ENCODE data around the gene GJA10.

The GJA10 gene

DNA sequence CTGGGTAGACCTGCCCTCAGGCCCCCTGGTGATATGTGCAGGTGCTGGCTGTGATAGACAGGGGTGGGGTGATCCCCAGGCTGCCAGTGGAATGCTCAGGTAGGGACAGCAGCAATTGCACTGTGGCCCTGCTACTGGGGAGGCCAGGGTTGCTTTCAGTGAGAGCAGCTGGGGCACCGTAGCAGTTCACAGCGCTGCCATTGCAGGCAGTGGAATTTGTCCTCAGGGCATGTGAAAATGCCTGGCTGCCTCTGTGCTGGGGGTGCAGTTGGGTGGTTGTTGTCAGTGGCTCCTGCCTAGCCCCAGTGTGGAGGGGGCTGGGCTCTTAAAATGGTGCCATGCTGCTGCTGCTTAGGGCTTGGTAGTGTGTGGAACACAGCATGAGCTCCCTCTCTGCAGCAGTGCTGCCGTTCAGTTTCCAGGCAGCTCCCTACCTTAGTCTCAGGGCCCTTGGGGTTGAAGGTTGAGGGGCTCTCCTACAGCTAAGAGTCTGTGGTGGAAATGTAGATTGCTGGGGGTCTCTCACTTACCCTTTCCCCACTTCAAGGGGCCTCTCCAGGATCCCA, 23.6 kb downstream of the GJA10 start:
- DNase-seq: no peak

DNA sequence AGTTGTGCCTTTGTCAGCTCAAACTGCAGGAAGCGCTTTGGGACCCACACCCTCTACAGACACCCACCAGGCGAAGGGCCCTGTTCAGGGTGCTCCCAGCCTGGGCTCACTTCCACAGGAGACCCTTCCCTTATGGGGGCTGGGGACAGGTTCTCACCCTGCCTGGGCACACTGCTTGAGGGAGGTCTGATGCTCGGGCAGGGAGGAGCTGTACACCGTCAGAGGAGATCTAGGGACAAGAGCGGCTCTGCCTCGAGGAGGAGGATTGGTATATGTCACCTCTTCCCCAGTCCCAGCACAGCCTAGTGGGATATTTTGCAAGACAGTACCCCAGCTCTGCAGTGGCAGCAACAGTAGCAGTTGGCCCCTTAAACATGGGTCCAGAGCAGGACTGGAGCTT, 26.9 kb downstream of the GJA10 start:
- no peak for DNase-seq

DNA sequence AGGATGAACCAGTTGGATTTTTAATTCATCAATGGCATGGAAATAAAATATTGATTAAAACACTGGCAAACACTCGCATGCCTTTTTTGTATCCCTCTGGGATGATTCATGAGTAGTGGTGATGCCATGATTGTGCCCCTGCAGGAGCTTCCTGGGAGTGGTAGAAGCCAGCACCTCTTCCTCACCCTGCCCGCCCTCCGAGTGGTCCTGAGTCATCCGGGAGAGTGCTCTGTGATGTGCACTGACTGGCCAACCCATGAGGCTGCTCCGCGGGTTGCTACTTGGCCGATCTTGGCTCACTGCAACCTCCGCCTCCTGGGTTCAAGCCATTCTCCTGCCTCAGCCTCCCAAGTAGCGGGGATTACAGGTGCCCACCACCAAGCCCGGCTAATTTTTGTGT, 27.4 kb downstream of the GJA10 start:
- no peak for DNase-seq

DNA sequence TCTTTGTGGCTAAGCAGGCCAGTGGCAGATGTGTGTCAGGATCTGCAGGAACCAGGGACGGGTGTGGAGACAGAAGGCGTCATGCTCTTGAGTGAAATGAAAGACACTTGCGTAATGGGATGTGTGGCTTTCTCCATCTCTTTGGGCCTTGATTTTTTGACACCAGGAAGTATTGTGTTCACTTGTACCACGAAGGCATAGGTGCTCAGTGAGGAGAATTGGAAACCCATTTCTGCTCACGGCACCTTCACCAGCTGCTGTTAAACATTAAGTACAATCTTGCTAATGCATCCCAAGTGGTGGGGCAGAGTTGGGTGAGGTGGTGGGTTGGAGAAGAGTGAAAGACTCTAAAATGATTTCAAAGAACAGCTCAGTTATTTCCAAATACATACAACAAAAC, 30.0 kb downstream of the GJA10 start:
- no peak for DNase-seq

DNA sequence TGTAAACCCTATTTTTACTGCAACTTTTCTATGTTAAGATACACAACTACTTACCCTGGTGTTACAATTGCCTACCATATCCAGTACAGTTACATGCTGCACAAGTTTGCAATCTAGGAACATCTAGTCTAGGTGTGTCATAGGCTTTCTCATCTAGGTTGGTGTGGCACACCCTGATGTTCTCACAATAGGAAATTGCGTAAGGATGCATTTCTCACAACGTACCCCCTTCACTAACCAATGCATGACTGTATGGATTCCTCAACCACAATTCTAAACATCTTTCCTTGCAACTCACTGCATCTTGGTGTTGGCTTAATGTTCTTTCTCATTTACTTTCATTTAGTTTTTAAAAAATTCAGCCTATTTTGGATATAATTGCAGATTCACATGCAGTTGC, 31.6 kb downstream of the GJA10 start:
- DNase-seq: no peak

DNA sequence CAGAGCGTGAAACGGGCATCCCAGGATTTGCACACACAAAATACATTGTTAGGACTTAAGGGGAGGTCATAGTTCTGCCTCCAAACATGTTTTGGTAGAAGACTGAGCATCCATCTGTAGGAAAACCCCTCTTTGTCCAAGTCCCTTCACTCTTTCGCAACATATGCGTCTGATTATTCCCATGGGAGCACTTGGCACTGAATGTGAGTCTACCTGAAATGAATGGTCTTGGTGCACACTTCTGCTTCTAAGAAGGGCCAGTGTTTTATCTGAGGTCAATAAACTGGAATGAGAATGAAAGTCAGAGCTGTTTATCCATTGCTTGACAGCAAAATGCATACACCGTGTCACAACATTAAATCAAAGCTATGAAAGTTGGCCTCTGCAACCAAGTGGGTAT, 33.0 kb downstream of the GJA10 start:
- DNase-seq: no peak

DNA sequence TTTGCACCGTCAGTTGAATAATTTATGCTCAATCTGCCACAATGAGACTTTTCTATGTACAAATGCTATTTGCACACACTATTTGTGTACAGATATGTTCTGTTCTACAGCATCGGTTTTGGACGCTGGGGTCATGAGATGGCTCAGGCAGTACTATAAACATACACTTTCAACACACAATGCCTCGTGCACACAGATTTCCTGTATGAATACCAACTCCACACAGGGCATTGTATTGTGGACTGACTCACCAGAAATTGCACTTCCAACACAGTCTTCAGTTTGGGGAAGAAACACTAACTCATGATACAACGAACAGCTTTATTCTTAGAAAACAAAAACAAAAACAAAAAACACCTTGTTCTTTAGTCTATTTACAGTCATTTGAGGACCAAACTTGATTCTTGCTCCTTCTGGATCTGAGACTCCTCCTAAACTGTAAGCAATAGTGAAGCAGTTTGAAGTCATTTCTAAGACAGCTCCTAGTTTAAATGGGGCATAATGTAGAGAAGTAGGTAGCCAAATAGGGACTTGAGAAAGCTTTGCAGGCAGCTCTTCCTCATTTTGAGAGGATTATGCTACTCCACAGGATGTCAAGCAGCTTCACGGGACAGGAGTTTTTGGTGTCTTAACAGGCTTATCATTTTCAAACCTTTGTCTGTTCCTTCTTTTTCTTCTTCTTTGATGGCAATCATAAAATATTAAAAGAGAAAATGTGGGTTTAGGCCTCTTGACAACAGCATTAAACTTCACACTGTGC, 33.7 kb downstream of the GJA10 start:
- DNase-seq: no peak

DNA sequence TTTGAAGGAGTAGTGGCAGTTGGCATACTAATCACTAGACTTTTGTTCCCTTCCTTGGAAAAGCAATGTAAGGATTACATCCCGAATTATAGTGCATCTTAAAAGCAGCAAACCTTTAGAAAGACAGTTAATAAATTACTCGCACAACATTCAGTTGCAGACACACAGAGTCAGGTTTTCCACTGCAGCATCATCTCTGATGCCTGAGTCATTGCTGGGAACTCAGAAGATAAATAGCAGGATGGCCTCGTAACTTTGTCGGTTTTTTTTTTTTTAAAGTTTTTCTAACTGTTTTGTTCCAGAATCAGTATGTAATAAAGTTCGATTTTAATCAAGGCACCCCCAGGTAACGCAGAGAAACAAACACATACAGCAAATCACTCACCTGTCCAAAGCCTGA, 34.3 kb downstream of the GJA10 start:
- DNase-seq: no peak

DNA sequence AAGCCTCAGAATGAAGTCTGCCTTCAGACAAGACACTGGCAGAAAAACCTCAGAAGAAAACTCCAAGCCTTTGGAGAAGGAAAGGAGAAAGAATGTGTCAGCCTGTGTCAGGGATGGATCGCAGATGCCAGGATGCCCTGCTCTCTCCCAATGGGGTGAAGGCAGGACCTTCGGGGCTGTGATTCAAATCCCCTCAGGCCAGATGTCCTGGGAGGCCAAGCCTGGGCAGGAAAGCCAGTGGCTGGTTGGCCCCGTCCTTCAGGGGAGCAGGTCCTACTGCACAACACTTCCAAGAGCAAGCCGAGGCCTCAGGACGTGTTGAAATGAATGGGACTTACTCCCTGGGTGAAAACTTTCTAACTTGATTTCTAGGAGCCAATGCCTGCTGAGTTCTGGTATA, 36.5 kb downstream of the GJA10 start:
- DNase-seq: no peak

DNA sequence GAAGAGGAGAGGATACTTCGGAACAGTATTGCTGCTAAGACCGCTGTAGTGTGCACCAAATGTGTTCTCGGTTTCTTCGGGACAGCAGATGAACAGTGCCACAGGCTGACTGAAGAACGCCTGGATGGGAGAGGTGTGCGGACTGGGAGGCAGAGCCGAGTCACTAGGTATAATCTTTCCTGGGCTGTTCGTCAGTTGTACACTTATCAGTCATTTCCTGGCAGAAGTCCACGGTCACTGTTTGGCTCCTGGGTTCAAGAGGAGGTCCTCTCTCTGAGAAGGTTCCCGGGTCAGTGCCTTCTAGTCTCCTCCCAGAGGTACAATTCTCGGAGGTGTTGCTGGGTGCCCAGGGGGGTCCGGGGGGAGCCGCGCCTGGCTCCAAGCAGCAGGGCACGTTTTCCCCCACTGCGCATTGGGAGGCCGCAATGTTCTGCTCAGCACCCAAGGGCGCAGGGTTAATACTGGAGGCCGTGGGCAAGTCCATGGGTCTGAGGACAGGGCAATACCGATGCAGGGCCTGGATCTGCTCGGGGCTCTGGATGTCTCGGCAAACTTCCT, 38.1 kb downstream of the GJA10 start:
- DNase-seq: no peak

DNA sequence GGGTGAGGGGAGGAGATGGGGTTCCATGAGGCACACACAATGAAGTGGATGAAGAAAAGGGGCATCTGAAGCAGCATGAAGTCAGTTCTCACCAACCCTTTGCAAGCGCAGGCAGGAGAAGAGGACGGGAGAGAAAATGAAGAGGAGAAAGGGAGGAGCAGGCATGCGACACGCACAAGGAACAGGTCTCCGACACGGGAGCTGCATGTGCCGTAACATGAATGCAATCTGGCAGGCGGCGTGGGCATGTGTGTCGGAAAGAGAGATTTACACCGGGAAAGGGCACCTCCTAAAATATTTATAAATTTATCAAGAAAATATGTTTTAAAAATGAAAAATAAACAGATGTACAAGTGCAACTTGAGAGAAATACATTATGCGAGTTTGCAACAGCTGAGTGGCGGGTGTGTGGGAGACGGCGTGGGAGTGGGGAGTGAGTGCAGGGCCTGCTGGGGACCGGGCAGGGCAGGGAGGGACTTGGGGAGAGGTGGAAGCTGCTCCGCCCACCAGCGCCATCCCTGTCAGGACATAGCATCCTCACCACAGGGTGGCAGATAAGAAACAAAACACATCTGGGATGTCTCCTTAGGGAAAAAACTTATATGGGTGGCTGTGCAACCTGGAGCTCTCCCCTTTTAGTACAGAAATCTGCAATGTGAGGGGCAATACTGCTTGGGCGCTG, 40.6 kb downstream of the GJA10 start:
- no peak for DNase-seq

DNA sequence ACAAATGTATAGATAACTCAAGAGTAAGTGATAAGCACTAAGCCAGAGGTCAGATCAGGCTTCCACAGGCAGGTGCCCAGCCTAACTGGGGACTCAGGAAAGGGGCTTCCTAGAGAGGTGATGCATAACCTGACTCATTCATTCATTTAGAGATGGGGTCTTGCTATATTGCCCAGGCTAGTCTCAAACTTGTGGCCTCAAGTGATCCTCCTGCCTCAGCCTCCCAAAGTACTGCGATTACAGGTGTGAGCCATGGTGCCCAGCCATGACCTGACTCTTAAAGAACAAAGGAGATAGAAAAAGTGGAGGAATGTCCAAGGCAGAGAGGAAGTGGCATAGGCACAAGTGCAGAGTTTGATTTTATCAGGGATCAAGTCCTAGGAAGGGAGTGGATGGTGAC, 41.9 kb downstream of the GJA10 start:
- DNase-seq: no peak

DNA sequence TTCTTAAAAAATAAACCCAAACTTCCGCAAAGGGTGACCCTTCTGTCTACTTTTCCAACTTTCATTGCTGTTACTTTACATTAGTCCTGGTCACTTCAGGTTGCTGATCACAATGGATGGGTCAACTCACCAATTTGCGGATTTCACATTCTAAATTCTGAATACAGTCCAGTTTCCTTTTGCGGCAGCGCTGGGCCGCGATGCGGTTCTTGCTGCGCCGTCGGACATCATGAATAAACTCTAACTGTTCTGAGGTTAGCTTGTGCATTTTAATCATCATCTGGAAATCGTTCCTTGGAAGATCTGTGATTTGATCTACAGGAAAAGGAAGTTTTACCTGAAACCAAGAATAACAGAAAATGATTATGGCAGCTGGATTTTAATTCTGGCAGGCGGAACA, 43.7 kb downstream of the GJA10 start:
- DNase-seq: no peak

DNA sequence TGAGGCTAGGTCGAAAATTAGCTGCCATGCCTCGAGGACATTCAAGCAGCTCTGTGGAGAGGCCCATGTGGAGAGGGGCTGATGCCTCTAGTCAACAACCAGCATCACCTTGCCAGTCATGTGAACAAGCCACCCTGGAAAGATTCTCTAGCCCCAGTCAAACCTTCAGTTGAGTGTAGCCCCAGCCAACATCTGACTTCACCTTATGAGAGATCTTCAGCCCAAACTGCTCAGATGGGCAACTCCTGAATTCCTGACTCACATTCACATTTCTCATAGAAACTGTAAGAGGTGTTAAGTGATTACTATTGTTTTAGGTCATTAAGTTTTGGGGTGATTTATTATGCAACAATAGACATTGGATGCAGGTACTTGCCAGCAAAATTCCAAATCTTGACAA, 44.9 kb downstream of the GJA10 start:
- no peak for DNase-seq

DNA sequence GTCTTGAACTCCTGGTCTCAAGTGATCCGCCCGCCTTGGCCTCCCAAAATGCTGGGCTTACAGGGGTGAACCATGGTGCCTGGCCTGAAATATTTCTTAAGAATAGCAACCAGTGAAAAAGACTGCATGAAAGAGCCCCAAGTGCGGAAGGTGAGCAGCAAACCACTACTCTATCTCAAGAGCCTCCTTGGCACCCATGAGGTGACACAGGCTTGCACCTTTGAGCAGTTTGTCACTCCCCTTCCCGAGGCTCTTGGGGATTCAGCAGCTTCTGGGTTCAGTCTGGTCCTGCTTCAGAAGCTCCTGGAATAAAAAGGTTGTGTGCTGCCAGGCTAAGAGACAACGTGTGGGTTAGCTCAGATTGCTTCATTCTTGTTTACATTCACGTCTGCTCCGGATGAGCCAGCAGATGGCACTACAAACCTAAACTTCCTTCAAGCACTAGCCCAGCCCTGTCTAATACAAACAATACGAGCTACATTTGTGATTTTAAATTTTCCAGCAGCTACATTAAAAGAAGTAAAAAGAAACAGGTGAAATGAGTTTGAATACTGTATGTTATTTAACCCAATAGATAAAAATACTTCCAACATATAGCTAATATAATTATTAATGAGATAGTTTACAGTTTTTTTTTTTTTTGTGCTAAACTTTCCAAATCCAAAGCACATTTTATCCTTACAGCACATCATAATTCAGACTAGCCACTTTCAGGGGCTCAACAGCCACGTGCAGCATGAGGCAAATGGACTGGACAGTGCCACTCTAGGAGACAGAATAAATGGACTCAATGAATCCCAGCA, 46.2 kb downstream of the GJA10 start:
- peak; percentile 41 for DNase-seq

DNA sequence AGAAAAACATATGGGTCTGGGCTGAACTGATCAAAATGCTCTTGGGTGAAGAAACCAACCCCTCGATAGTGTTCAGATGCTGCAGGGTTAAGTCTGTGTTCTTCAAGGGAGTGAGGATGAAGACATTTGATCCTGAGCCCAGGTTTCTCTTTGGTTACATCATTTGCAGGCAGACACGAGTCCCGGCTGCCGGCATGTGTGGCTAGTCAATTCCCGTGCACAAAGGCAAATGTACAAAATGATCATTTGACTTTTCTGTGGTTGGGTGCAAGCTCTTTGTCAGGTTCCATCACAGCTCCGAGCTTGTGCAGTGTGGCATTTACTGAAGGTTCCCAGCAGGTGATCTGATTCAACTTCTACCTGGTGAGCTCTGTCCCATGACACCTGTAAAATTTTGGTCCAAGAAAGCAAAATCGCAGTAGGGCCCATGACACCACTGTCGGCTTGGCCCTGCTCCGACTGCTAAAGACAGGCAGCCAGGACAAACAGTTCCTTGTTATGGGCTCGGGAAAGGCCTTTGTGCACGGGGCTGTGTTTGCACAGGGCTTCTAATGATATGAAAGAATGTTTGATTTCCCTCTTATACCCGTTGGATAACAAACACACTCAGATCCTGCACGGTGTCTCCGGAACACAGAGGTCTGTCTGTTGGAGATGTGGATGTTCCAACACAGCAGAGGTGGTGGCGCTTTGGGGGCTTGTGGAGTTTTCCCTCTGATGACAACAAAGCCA, 46.9 kb downstream of the GJA10 start:
- DNase-seq: no peak

DNA sequence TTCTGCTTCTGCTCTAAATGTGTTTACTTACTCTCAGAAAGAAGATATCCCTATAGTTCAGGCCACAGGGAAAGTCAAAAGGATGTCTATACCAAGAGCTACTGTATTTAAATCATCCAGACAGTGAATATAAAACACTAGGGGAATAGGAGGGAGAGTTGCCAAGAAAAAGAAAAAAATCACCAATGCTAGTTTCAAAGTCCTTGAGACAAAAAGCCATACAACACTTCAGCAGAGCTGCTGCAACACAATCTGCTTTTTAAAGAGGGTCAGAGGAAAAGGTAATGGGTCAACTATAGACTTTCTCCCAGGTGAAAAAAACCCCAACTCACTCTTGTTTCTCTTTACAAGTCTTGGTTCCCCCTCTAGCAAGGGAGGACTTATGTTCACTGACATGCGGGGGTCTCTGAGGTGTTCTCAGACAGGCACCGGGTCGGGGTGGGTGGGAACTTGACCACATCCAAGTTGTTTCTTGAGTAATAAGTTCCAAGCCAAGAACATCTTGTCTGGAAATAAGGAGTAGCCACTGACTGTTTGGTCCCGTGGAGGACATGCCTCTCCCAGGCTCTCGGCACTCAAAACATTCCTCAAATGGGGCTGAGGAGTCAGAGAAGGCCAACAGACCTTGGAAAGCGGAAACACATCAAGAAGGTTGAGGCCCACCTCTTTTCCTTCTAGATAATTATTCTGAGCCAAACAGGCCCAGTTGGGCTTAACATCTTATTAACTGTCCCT, 47.7 kb downstream of the GJA10 start:
- DNase-seq: no peak

DNA sequence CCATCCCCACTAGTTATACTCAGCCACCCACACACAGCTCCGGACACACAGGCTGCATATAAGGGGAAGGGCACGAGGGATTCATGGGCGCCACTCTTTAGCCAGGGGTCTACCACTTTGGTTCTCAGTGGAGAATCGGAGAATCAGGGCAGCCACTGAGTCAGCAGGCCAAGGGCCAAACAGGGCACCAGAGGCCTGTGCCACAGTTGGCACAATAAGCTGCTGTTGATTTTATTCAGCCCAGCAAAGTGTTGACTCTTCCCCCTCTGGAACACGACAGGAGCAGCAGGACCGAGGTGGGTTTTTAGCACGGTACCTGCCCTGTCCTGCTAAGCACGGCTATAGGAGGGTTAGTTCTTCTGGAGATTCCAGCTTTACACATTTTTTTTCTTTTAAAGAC, 48.3 kb downstream of the GJA10 start:
- no peak for DNase-seq

DNA sequence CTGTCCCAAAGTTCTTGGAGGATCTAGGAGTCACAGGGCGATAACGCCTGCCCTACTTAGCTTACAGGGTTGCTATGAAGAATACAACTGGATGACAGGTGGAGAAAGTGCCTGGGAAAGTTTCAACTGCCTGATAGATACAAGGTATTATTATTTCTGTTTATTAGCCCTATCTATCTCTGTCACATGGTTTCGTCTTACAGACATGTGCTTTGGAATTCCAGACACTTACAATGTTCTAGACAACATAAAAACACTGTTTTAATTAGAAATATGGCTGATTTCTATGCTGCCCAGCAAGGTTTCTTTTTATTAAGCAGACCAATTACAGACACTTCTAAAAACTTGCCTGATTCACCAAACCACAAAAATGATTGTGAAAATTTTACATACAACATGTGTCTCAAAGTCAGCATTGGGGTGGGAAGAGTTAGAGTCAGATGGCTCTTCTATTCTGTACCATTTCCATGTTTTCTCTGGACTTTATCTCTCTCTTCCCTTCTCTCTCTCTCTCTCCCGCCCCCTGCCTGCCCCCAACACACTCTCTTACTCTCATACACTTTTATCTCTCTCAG, 50.0 kb downstream of the GJA10 start:
- DNase-seq: no peak

DNA sequence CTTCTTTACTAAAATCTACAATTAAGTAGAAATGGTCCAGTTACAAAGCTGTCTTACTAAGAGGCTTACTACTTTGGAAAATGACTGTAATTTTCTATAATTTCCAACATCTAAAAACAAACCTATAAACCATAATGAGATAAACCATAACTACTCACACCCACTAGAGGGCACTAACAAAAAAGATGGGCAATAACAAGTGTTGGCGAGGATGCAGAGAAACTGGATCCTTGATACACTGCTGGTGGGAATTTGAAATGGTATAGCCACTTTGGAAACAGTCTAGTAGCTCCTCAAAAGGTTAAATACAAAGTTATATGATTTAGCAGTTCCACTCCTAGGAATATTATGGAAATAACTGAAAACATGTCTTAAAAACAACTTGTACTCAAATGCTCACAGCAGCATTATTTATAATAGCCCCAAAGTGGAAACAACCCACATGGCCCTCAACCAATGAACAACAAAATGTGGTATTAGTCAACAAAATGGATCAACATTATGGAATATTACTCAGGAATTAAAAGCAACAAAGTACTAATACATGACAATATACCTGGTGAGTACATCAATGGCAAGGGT, 50.6 kb downstream of the GJA10 start:
- no peak for DNase-seq

All from NCI-H524 treated with DMSO at 0.1 percent for 48 hours (cell line).